Lower leg skin (tissue), 3 donors: ENCODE measurements around the gene TRIM29.

ENCODE experiments used
- POLR2A ChIP-seq, 2 donors: fragments of 450-650 bp; IDR thresholded peaks; one replicate each; pipeline ENCODE4 v1.6.1; 2016 to 2017; ENCODE audit warnings: antibody characterized with exemption in 2 of 2, mild to moderate bottlenecking in 1 of 2, moderate library complexity in 1 of 2
- TF ChIP-seq, protein P1 (sequence below), 3 donors: fragments of 450-650 bp; IDR thresholded peaks; one replicate each; pipeline ENCODE4 v1.5.1; 2016; ENCODE audit warnings: antibody characterized with exemption in 3 of 3, mild to moderate bottlenecking in 3 of 3, moderate library complexity in 2 of 3

DNA sequence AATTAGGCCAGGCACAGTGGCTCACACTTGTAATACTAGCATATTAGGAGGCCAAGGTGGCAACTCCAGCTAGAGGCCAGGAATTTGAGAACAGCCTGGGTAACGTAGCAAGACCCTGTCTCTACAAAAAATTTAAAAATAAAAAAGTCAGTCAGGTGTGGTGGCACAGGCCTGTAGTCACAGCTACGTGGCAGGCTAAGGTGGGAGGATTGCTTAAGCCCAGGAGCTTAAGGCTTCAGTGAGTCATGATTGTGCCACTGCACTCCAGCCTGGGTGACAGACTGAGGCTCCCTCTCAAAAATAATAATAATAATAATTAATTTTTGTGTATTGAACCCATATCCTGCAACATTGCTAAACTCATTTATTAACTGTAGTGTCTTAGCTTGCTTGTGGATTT, 15.3 kb upstream of the TRIM29 start:
- TF ChIP-seq, protein P1, sequence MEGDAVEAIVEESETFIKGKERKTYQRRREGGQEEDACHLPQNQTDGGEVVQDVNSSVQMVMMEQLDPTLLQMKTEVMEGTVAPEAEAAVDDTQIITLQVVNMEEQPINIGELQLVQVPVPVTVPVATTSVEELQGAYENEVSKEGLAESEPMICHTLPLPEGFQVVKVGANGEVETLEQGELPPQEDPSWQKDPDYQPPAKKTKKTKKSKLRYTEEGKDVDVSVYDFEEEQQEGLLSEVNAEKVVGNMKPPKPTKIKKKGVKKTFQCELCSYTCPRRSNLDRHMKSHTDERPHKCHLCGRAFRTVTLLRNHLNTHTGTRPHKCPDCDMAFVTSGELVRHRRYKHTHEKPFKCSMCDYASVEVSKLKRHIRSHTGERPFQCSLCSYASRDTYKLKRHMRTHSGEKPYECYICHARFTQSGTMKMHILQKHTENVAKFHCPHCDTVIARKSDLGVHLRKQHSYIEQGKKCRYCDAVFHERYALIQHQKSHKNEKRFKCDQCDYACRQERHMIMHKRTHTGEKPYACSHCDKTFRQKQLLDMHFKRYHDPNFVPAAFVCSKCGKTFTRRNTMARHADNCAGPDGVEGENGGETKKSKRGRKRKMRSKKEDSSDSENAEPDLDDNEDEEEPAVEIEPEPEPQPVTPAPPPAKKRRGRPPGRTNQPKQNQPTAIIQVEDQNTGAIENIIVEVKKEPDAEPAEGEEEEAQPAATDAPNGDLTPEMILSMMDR (IDR thresholded peaks at IDR 0.05), result no peak
- TF ChIP-seq POLR2A (IDR thresholded peaks at IDR 0.05), result no peak
